IPS-11a (cell line): ENCODE measurements around the gene TIMM8A.
"Not testable (repeated sequence)": the region's sequence is repeated elsewhere in the genome, so short reads cannot be mapped to it uniquely, and the experiment has no call there.

Source experiments
- H3K4me3 ChIP-seq: one replicate; pipeline ENCODE4 v1.5.1; 2013; ENCODE audit warnings: low read depth, low read length, control low read depth

The TIMM8A gene

DNA sequence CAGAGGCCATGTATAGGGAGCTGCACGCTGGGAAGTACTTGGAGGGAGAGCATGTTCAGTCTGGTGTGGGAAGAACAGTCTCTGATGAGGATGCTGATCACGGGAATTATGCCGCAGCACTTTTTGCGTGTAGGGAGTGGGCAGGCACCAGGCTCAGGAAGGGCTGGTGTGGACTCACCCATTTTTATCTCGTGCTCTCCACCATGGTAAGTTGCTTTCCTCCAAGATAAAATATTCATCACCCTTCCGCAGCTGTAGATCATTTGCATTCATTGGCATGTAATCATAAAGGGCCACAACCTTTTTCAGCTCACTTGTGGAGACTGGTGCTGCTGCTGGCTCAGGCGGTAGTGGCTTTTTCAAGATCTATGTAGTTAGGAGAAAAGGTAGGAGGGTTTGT, 11.8 kb upstream of the TIMM8A start:
- H3K4me3 ChIP-seq = no peak overlapping the region

DNA sequence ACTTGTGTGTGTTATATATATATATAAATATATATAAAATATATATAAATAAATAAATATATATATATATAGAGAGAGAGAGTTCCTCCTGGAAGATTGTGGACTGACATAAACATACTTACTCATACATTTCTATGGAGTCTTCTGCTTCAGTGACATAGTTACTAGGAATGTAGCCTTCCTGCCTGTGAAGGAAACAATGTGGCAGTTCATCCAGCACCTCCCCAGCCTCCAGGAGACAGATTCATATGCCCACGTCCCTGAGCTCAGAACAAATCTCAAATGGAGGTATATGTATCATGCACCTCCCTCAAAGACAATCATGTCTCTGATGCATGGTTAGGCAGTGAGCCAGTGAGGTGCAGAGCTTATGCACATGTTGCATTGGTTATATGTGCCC, 11.4 kb upstream of the TIMM8A start:
- no peak overlapping the region for H3K4me3 ChIP-seq

DNA sequence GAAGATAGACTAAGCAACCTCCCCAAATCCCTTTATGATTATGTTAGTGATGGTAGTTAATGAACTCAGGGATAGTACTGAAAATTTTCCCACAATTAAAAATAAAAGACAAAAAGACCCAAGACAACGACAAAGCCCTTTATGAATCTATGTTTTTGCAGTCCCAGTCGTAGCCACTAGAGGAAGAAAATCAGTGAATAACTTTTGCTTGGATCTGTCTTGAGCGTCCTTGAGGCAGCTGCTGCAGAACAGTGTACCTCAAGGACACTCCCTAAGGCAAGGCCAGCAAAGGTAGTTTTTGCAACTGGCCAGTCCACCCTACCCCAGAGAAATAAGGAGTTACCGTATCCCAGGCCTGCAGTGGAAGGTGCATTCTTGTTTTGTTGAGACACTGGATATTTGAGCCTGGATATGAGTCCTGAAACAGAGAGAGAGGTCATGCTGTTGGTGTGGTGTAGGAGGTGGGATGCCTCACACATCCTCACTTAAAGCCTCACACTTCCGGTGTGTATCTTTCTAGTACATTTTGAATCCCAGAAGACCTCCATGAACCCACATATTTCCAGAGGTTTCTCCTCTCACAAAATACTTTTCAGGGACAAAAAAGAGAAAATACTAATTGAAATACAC, 8.7 kb upstream of the TIMM8A start:
- no peak overlapping the region for H3K4me3 ChIP-seq

DNA sequence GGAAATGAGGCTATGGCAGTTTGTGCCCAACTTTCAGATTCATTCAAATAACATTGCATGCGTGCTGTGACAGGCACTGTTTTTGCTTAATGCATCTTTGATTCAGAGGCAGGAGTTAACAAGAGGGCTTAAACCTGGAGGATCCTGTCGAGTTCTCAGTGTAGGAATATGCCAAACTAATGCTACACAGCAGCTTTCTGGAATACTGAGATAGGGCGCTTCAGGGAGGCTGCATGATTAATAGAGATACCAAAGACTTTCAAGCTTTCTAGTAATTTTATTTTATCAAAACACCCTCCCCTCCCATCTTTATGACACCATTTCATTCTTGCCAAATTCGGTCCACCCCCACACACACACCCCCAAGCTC, 636 bp upstream of the TIMM8A start:
- peak overlapping the region; percentile 73 for H3K4me3 ChIP-seq

DNA sequence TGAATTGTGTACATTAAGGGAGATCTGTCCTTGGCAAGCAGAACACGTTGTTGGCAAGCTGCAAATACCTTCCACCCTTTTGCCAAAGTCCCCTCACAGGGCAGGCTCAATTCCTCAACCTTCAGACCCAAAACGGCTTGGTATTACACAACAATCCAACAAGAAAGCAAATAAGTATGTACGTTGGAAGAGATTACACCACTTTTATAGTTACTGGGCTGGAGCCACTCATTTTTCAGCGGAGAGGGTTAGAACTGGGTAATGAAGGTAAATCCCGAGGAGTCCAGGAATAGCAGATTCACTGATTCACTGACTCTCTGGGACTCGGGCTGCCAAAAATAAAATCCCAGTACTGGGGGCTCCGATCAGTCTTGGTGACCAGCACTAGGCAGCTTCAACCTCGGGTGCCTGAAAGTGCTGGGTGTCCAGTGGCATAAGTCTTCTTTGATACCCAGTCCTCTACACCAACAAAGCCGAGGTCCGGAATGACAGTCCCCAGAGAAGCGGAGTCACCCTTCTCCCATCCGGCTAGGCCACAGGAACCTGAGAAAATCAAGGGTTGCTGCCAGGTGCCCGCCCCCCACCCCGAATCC, 587 bp downstream of the TIMM8A start:
- H3K4me3 ChIP-seq = peak overlapping the region; percentile 73

DNA sequence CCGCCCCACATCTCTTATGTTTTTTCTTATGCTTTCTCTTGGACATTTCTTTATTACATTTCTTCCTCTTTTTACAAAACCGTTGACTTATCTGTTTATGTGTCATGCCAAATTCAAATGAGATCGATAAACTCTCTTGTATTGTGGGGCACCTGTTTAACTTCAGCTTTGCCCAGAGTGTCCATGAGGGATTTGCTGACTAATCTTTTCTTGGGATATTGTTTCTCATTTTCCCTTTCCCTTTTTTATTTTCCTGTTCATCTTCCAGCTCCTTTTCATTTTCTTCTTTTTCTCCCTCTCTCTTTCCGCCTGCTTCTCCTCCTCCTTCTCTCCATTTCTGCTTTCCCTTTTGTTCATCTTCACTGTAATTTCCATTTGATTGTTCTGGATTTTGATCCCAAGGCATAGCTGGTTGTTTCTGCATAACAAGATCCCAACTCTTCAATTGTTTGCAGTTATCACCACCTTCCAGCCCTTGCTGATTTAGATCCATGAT, 10.7 kb downstream of the TIMM8A start:
- no peak overlapping the region for H3K4me3 ChIP-seq

DNA sequence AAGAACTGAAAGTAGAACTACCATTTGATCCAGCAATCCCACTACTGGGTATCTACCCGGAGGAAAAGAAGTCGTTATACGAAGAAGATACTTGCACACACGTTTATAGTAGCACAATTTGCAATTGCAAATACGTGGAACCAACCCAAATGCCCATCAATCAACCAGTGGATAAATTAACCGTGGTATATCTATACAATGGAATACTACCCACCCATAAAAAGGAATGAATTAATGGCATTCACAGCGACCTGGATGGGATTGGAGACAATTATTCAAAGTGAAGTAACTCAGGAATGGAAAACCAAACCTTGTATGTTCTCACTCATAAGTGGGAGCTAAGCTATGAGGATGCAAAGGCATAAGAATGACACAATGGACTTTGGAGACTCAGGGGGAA, 14.2 kb downstream of the TIMM8A start:
- H3K4me3 ChIP-seq = not testable (repeated sequence)

DNA sequence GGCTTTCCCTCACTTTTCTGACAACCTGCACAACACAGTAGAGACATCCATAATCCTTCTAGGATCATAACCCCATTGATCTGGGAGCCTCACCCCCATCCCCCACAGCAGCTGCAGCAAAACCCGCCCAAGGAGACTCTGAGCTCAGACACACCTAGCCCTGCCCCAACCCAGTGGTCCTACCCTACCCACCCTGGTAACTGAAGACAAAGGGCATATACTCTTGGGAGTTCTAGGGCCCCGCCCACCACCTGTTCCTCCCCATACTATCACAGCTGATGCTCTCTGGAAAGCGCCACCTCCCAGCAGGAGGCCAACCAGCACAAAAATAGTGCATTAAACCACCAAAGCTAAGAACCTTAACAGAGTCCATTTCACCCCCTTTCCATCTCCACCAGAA, 21.9 kb downstream of the TIMM8A start:
- not testable (repeated sequence) for H3K4me3 ChIP-seq

DNA sequence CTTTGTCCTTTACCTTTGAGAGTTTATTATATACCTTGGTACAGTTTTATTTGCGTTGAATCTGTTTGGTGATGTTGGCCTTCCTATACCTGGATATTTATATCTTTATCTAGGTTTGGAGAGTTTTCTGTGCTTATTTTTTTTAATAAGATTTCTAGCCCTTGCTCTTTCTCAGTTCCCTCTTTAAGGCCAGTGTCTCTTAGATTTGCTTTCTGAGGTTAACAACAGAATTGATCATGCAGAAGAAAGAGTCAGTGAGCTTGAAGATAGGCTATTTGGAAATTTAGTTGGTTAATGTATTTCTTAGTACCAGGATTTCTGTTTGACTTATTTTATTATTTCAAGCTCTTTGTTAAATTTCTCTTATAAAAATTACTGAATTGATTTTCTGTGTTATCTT, 44.8 kb downstream of the TIMM8A start:
- no peak overlapping the region for H3K4me3 ChIP-seq
